Pancreas (tissue), 10 donors: ENCODE data around the gene RYR3. TPM values are rescaled to one million over a fixed set of nuclear protein-coding genes. Genes with fewer than 3 reads are reported as not detected.

Experiments used
- ATAC-seq, 4 donors: fragments of 200-7000 bp; cut with Tn5 transposase; one replicate each; pipeline versions ENCODE4 v1.8.0 to v1.9.1; 2020; ENCODE audit warnings: mild to moderate bottlenecking in 4 of 4, moderate library complexity in 4 of 4
- DNase-seq, 6 donors: peaks; one replicate each; pipeline ENCODE4 v3.0.0-alpha.2; 2020
- FAIRE-seq: peaks from 2 replicates; lab custom pipeline; 2012; peaks lifted over from hg19 to GRCh38; lab: Jason Lieb, UNC
- H3K27ac ChIP-seq, 4 donors: fragments of 200-600 bp; sonication (generic); 1 replicate in 3 of 4; 2 replicates in 1 of 4; pipeline versions ENCODE4 v1.5.0 to v1.8.0; 2020
- H3K27me3 ChIP-seq, 4 donors: fragments of 200-600 bp; one replicate each; pipeline ENCODE4 v1.8.0; 2021
- H3K36me3 ChIP-seq, 3 donors: fragments of 200-600 bp; sonication (generic) in 1 of 3; one replicate each; pipeline versions ENCODE4 v1.5.0 to v1.8.0; 2020 to 2021
- H3K4me1 ChIP-seq, 3 donors: fragments of 200-600 bp; one replicate each; pipeline ENCODE4 v1.8.0; 2021
- H3K4me3 ChIP-seq, 4 donors: fragments of 200-600 bp; sonication (generic) in 2 of 4; one replicate each; pipeline versions ENCODE4 v1.5.0 to v1.8.0; 2020 to 2021
- H3K9me3 ChIP-seq, 4 donors: fragments of 200-600 bp; one replicate each; pipeline ENCODE4 v1.8.0; 2021
- CTCF ChIP-seq, 4 donors: fragments of 200-600 bp; sonication (generic) in 3 of 4; IDR thresholded peaks; one replicate each; pipeline versions ENCODE4 v1.5.0 to v1.8.0; 2021; ENCODE audit warnings: antibody characterized with exemption in 4 of 4
- WGBS, 2 donors: extraction: QIAGEN DNeasy Blood & Tissue Kit; methylation state at CpG; one replicate each; pipeline ENCODE4 v1.1.7; 2013; 5-methylcytosine and 5-hydroxymethylcytosine counted together
- intact Hi-C, 3 donors: fragments of 100-400 bp; cut with DNase I; formaldehyde crosslinking; loops; one replicate each; pipeline versions ENCODE4 v1.11.1 to v1.14.2; 2022
- polyA plus RNA-seq, 2 donors: library from polyadenylated mRNA; stranded (reverse); fragments of 200-250 nt; gene quantifications; one replicate each; pipeline ENCODE4 v1.2.3, GENCODE V29; 2013
- total RNA-seq, 6 donors: library from RNA; stranded (reverse); fragmentation: NEBNext Ultra II Directional in 4 of 6; extraction: Animal tissue kit (Norgen Biotek cat#: 25700) in 4 of 6; gene quantifications; one replicate each; pipeline versions ENCODE4 v1.2.1 to v1.2.4, GENCODE V29; 2021 to 2023
- donor health status: healthy with polysubstance abuse.
- donor health status: DM: no; HTN: no; CAD: no; lungs with moderate emphysema.
- donor health status: DM: no; HTN: no; CAD: no.
- donor health status: control.
- donor health status: control.
- donor health status: Bipolar disorder and iron deficiency.
- donor health status: DM: yes; HTN: yes; CAD: no.
- donor health status: DM: no; HTN: no; CAD: no.
- donor health status: DM: no; HTN: no; CAD: no.
- donor health status: DM: yes; HTN: yes; CAD: no.

Gene RYR3
- total and polyA plus RNA-seq, 8 donors = 0.03 to 0.52 (median 0.13) TPM

DNA sequence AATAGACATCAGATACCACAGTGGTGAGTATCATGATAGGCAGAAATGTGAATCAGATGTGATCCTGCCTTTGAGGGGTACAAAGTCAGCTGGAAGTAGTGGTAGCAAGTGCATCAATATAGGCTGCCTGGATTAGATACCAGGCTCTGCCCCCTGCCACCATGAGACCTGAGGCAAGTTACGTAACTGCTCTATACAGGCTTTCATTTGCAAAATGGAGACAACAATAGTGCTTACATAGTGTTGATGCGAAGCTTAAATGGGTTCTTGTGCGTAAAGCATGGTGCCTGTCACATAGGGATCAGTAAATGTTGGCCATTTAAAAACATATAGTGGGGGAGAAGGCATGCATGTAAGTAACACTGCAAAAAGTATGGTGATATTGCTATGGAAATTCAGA is 158.0 kb downstream of the RYR3 start:
- intact Hi-C loops = no loop called here
- TF ChIP-seq CTCF (IDR thresholded peaks at IDR 0.05) = no peak
- H3K27ac ChIP-seq = no peak overlapping the region
- DNase-seq (no peak), FAIRE-seq (no peak), ATAC-seq (no peak)
- no peak overlapping the region for H3K4me3 ChIP-seq
- no peaks in the 10 kb centered on the region for H3K4me1 ChIP-seq
- H3K27me3 ChIP-seq = no peaks in the 10 kb centered on the region
- WGBS, 2 donors = 67 to 73% methylated on average over 3 of the region's 3 CpGs
- H3K36me3 ChIP-seq = no peaks in the 10 kb centered on the region
- H3K9me3 ChIP-seq = no peaks in the 10 kb centered on the region

- FAIRE-seq = no peak
- H3K27me3 ChIP-seq = peaks cover 0 to 2% (median 0%) of the 10 kb centered on the region in 4 donors
- 67 to 71% methylated on average over 5 of the region's 5 CpGs for WGBS, 2 donors
- TF ChIP-seq CTCF (IDR thresholded peaks at IDR 0.05) = no peak
- no peak overlapping the region for H3K27ac ChIP-seq
- no peak overlapping the region for H3K4me3 ChIP-seq
- DNase-seq = no peak
- H3K36me3 ChIP-seq = no peaks in the 10 kb centered on the region
- H3K9me3 ChIP-seq = no peaks in the 10 kb centered on the region
- no peak for ATAC-seq
- intact Hi-C loops = no loop called here
- H3K4me1 ChIP-seq = no peaks in the 10 kb centered on the region
These were observed 162.2 kb downstream of the RYR3 start for GRCh38 chr15:33473005-33473404.

GRCh38 chr15:33473714-33474113 is 162.9 kb downstream of the RYR3 start:
- H3K27ac ChIP-seq = no peak overlapping the region
- ATAC-seq (no peak), FAIRE-seq (no peak), DNase-seq (no peak)
- H3K4me3 ChIP-seq = no peak overlapping the region
- peaks cover 0 to 2% (median 0%) of the 10 kb centered on the region in 4 donors for H3K27me3 ChIP-seq
- TF ChIP-seq CTCF (IDR thresholded peaks at IDR 0.05) = no peak
- 49 to 51% methylated on average over 4 of the region's 4 CpGs for WGBS, 2 donors
- intact Hi-C loops = no loop called here
- no peaks in the 10 kb centered on the region for H3K36me3 ChIP-seq
- no peaks in the 10 kb centered on the region for H3K4me1 ChIP-seq
- no peaks in the 10 kb centered on the region for H3K9me3 ChIP-seq

- H3K36me3 ChIP-seq = no peaks in the 10 kb centered on the region
- H3K27me3 ChIP-seq = peaks cover 0 to 2% (median 0%) of the 10 kb centered on the region in 4 donors
- no peak for TF ChIP-seq CTCF (IDR thresholded peaks at IDR 0.05)
- no peak overlapping the region for H3K4me3 ChIP-seq
- H3K4me1 ChIP-seq = no peaks in the 10 kb centered on the region
- no peak for ATAC-seq
- WGBS, 2 donors = 68 to 78% methylated on average over 4 of the region's 4 CpGs
- no peak for DNase-seq
- intact Hi-C loops = no loop called here
- no peaks in the 10 kb centered on the region for H3K9me3 ChIP-seq
- no peak overlapping the region for H3K27ac ChIP-seq
- no peak for FAIRE-seq
These were observed 165.3 kb downstream of the RYR3 start for GRCh38 chr15:33476076-33476475.

GRCh38 chr15:33476908-33477307 is 166.1 kb downstream of the RYR3 start:
- TF ChIP-seq CTCF (IDR thresholded peaks at IDR 0.05) = no peak
- peaks cover 0 to 2% (median 0%) of the 10 kb centered on the region in 4 donors for H3K27me3 ChIP-seq
- FAIRE-seq (no peak), ATAC-seq (no peak), DNase-seq (no peak)
- intact Hi-C loops = no loop called here
- H3K4me1 ChIP-seq = no peaks in the 10 kb centered on the region
- no peaks in the 10 kb centered on the region for H3K36me3 ChIP-seq
- H3K9me3 ChIP-seq = no peaks in the 10 kb centered on the region
- WGBS, 2 donors = 65 to 76% methylated on average over 2 of the region's 2 CpGs
- no peak overlapping the region for H3K27ac ChIP-seq
- H3K4me3 ChIP-seq = no peak overlapping the region
